Measurements from ENCODE around the gene SPEM3.

GRCh38 chr17:7465597-7466275 is 37.1 kb downstream of the SPEM3 start:
- TF ChIP-seq CTCF (IDR thresholded peaks at IDR 0.05): no peak
- no peak for TF ChIP-seq POLR2A (IDR thresholded peaks at IDR 0.05)
